Retinal pigment epithelial cell (primary cell): Measurements from ENCODE around the gene SLC22A8.

Source experiments
- DNase-seq: peaks from one replicate; pipeline ENCODE4 v3.0.0-alpha.2; 2010; ENCODE audit warnings: low read depth
- H3K4me3 ChIP-seq: 2 replicates; pipeline ENCODE4 v1.5.1; 2011; ENCODE audit warnings: mild to moderate bottlenecking, low read length, control low read depth, moderate library complexity
- CTCF ChIP-seq: conservative IDR thresholded peaks from 2 replicates; pipeline ENCODE4 v1.5.1; 2011; ENCODE audit warnings: low read depth, low read length, control low read depth, inconsistent platforms

The SLC22A8 gene

GRCh38 chr11:62988276-62988675 lies 27.4 kb downstream of the SLC22A8 start:
- TF ChIP-seq CTCF = no peak
- H3K4me3 ChIP-seq = no peak overlapping the region
- DNase-seq = no peak

- no peak for DNase-seq
- H3K4me3 ChIP-seq = no peak overlapping the region
- no peak for TF ChIP-seq CTCF
Observed at GRCh38 chr11:62985041-62985750, 30.4 kb downstream of the SLC22A8 start.

GRCh38 chr11:62984451-62984991 lies 31.1 kb downstream of the SLC22A8 start, which contains the start of gene SLC22A6:
Gene SLC22A6, minus strand, starts transcription at chr11:62984967. Its CDS starts 277 bp downstream, at chr11:62984690.
- H3K4me3 ChIP-seq = no peak within 1 kb of the TSS
- no peak for TF ChIP-seq CTCF
- no peak for DNase-seq

- DNase-seq = no peak
- TF ChIP-seq CTCF = no peak
- no peak overlapping the region for H3K4me3 ChIP-seq
Observed at GRCh38 chr11:62983536-62984199, 32.0 kb downstream of the SLC22A8 start.

- TF ChIP-seq CTCF = peak; percentile 21
- no peak overlapping the region for H3K4me3 ChIP-seq
- no peak for DNase-seq
Observed at GRCh38 chr11:62981743-62982142, 33.9 kb downstream of the SLC22A8 start.

- TF ChIP-seq CTCF = no peak
- DNase-seq = no peak
- H3K4me3 ChIP-seq = no peak overlapping the region
Observed at GRCh38 chr11:62980133-62980760, 35.4 kb downstream of the SLC22A8 start.
